HG03135 (cell line): ENCODE data around the gene ARID1B.
"Not testable (repeated sequence)": the region's sequence is repeated elsewhere in the genome, so short reads cannot be mapped to it uniquely, and the experiment has no call there.

Experiments
- ATAC-seq: cut with Tn5 transposase; IDR thresholded peaks from one replicate; pipeline ENCODE4 v1.9.1; 2021; ENCODE audit warnings: mild to moderate bottlenecking, moderate library complexity; ENCODE audit not compliant: unreplicated experiment

ARID1B gene

DNA sequence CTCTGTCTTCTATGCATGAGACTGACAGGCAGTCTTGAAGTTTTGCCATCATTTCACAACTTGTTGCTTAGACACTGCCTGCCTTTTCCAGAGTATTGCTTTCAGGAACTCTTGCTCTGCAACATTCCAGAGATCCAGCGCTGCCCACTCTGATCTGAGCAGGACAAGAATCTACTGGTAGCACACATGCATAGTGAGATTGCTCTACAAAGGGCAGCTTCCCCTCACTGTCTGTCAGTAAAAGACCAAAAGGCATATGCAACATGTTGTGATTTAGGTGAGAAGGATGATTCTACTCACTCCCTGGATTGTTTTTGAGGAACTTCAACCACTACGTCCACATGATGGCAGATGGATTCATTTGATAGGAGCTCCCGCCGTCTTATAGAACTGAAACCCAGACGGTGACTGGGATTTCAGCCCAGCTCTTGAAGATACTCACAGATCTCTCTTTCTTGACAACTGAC lies 259.1 kb downstream of the ARID1B start:
- ATAC-seq = no peak

DNA sequence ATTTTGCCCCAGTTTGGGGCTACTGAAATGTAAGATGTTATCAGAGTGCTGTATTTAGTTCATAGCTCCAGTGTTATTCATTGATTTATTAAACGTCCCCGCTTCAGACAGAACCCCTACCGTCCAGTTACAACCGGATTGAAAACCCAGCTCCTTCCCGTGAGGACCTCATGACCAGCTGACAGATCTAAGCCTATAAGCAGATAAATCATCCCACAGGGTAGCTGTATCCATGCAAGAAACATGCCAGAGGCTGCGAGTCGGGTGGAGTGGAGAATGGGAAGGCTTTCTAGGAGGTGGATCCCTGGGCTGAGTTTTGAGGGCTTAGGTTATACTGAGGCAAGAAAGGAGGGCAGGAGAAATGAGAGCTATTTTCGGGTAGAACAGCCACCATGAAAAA lies 260.0 kb downstream of the ARID1B start:
- ATAC-seq = no peak

DNA sequence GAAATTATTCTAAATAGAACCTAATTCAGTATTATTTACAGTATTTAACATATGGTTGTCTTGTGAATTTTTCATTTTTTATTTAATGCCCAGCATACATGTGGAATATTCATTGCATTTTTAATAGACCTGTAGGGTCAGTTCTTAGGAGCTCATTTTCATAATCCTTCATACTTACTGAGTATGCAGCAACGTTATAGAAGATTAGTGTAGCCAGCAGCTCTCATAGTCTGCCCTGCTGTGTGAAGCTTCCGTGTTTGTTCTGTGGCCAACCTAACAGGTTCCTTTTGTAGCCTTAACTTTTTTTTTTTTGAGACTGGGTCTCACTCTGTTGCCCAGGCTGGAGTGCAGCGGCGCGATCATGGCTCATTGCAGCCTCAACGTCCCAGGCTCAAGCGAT lies 261.4 kb downstream of the ARID1B start:
- no peak for ATAC-seq

DNA sequence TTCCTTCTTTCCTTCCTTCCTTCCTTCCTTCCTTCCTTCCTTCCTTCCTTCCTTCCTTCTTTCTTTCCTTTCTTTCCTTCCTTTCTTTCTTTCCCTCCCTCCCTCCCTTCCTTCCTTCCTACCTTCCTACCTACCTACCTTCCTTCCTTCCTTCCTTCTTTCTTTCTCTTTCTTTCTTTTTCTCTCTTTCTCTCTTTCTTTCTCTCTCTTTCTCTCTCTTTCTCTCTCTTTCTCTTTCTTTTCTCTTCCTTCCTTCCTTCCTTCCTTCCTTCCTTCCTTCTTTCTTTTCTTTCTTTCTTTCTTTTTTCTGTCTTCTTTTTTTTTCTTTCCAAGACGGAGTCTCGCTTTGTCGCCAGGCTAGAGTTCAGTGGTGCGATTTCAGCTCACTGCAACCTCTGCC lies 262.5 kb downstream of the ARID1B start:
- not testable (repeated sequence) for ATAC-seq

DNA sequence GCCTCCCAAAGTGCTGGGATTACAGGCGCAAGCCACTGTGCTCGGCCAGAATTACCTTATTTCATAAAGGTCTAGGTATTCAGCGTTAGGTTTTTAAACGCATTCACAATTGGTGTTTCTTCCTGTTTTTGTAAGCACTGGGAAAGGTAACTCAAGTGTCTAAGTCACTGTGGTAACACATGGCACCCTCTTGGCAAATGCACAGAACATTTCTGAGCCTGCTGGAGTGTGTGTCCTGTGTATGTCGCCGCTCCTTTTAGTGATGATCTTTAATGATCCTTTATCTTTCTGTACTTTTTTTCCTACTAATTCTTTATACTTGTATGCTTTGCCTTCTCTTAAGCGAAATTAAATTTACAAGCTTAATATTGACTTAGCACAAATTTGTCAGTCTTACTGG lies 263.0 kb downstream of the ARID1B start:
- ATAC-seq = no peak

DNA sequence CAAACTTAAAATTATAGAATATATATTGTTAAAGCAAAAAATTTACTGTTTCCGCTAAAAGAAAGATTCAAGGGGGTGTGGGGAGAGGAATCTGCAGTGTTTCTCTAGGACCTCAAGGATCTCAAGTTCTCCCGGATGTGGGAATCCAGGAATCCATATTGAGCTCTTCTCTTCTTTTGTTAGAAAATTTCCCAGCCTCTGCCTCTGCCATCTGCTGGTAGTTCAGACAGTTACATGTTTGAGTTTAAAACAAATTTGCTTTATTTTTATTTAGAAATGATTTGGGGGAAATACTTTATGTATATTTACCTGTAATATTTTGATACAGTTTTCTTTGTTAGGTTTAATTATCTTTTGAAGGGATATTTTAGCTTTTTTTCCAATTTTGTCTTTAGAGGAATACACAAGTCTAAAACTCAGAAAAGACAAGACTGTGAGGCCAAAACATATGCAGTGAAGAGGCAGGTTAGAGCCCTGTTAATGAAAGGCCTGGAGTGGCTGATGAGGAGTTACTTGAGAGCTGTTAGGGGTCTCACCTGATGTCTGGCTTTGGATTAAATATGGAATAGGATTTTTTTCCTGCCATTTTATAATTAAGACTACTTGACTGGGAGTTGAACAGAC lies 268.8 kb downstream of the ARID1B start:
- ATAC-seq = no peak

DNA sequence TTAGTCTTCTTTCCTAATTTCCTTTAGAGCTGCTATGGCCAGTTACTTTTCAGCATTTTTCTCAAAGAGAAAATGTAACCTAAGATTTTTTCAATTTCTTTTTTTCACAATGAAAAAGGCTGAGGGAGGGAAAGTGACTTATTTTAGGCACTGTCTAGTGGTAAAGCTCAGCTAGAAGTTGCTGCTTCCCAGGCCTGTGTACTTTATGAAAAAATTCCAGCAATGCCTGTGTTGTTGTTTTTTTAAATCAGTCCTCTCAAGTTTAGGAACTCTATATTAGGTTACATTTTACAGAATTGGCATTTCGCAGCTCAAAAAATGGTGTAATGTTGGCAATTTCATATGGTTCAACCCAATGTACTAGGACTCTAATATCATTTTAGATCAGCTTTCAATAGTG lies 269.6 kb downstream of the ARID1B start:
- ATAC-seq = no peak

DNA sequence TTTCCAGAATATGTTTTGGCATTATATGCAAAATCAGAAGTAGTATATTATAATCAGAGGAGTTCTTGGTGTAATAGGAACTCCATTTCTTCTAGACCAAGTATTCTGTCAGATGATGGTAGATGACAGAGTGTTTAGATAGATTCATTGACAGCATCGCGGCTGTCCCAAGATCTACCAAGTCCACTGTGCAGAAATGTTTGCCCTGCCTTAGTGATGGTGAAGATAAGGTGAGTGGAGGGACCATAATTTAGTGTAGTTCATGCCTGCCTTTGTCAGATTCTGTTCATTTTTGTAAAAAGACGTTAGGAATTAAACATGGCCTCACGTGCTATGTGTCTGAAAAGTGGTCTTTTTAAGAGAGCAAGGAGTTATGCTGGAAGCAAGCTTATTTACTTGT lies 270.1 kb downstream of the ARID1B start:
- ATAC-seq = no peak

DNA sequence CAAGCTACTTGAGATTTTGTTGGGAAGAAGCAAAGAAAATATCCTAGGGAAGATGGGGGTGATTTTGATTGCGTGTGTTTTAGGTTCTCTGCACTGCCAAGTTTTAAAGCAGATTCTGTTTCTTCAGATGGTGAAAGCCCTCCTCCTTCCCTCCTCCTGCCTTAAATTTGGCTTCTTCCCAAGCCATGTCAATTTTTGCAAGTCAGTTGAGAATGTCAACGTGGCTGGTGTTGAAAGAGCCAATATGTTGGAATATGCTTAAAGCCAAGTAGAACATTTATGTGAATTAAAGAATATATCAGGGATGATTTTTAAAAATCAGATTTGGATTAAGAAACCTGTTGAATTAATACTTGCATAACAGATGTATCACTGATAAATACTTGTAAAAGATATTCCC lies 270.8 kb downstream of the ARID1B start:
- ATAC-seq = no peak

DNA sequence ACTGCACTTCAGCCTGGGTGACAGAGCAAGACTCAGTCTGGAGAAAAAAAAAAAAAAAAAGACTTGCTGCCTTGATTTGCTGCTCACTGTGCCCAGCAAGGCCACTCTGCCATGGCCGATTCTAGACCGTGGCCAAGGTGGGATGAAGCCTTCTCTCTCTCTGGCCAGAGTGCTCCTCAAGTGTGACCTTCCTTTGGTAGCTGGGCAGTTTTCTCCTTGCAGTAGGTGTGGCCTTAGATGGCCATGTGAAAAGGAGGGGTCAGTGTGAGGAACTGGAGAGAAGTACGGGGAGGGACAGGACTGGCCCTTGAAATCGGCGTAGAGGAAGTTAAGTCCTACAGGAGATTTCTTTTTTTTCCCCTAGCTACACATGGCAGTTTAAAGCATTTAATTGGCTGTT lies 272.0 kb downstream of the ARID1B start:
- no peak for ATAC-seq

DNA sequence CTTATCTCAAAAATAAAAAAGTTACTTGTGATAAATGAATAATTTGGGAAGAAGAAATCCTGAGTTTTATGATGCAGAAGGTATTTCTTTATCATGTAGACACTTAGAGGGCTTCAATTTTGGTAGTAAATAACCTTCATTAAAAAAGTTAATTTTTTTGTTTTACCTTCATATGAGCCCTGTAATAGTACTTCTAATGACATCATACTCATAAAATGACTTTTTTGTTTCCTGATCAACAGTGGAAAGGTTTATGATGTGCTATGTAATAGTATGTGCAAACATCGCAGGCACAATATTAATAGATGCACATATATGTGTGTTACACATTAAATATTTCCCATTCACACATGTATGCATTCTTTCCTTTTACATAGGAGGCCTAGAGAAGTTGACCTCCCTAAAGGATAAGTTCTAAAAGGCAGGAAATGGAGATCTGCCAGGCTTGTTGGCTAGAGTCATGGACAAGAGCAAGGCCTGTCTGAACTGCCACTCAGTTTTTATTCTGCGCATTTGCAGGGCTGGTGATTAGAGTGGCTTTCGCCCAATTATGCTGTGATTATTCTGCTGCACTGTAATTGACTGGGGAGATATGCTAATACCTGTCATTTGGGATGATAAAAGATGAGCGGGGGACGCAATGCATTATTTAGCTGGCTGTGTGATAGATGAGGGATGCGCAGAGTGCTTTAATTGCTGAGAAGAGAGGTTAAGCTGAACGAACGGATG lies 273.5 kb downstream of the ARID1B start:
- ATAC-seq = no peak

DNA sequence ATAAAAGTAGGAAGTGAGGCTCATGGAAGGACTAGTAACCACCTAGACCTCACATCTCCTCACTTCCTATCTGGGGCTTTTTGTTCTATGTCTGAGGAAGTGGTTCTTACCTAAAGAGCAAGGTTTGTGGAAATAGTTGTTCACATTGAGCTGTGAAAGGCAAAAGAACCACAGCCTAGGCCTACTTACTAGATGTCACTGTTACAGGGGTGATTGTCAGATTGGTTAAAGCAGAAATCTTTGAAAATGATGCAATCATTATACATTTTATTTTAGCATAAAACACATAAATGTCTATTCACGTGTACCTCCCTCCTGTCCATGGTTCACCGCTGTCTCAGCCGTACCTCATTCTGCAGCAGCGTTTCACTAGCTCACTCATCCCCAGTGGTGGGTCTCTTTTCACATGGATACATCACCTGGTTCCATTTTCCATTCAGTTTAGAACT lies 277.4 kb downstream of the ARID1B start:
- peak; percentile 78 for ATAC-seq

DNA sequence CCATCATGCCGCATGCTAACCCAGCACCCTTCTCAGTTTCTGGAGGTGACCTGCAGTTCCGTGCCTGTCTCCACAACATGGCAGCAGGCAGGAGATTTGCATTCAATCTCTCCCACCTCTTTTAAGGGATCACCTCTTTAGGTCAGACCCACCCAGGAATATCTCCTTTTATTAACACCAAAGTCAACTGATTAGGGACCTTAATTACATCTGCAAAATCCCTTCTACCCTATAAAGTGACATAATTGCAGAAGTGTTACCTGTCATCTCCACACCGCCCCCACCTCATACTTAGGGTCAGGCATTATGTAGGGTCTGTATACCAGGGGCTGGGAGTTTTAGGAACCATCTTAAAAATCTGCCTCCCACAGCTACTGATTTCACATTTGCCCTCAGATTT lies 278.7 kb downstream of the ARID1B start:
- ATAC-seq = no peak

DNA sequence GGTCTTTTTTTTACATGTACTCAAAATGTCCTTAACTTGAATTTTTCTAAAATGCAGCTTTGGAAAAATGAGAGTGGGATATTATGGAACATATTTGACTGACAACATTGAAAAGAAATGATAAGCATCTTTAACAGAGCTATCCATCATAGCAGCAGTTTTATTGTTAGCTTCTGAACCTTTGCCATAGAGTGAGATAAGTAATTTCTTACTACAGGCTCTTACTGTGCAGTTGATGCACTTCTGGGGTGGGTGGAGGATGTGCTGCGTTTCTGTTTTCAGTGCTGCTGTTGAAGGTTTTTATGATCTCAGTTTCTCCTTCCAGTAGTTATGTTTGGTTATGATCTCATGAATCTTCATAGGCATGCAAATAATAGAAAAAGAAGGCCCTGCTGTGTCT lies 279.1 kb downstream of the ARID1B start:
- ATAC-seq = no peak

DNA sequence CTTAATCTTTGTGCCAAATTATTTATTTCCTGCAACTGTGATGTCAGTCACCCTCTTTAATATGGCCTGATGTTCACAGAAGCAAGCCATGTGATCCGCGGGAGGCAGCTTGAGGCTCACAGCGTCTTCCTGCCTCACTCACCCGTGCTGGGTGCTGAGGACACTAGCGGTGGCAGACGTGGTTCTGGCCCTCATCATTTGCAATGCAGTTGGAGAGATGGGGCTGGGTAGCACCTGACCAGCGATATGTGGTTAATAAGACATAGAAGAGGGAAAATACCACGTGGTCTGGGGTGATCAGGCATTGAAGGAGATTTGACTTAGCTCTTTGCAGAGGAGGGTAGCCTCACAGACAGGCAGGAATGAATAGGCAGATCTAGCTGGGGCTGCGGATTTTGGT lies 281.4 kb downstream of the ARID1B start:
- no peak for ATAC-seq

DNA sequence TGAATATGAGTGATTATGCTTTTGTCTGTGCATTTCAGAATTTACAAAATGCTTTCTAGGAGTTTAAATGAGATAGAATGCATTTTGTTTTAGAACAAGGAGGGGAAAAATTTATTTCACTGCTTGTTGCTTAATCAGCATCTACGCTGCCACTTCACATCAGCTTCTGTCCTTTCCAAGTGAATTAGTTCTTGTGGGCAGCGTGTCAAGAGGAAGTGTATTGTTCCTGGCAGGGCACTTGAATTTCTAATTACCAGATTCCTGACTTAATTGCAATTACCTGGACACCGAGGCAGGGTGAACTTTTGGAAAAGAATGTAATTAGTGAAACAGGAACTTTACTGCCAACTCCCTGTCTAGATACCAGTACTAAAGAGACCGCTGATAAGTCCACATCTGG lies 282.6 kb downstream of the ARID1B start:
- no peak for ATAC-seq

DNA sequence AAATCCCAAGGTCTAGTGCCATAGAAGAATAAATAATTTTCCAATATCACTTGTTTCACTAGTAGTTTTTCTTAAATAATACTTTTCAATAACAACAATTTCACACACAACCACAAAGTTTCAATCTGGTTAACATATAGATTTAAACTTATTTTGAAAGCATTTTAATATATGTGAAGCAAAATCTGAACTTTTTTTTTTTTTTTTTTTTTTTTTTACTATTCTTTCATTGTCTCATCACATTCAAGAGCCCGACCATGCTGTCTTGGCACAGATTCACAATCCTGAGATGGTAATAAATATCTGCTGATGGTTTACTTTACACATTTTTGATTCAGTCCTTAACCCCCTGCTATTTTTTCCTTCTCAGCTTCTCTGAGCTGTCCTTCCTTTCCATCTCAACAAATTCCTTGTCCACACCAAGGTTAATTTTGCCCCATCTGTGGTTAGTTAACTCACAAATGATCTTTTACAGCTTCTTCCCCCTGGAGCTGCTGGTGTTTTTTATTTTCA lies 283.3 kb downstream of the ARID1B start:
- no peak for ATAC-seq

DNA sequence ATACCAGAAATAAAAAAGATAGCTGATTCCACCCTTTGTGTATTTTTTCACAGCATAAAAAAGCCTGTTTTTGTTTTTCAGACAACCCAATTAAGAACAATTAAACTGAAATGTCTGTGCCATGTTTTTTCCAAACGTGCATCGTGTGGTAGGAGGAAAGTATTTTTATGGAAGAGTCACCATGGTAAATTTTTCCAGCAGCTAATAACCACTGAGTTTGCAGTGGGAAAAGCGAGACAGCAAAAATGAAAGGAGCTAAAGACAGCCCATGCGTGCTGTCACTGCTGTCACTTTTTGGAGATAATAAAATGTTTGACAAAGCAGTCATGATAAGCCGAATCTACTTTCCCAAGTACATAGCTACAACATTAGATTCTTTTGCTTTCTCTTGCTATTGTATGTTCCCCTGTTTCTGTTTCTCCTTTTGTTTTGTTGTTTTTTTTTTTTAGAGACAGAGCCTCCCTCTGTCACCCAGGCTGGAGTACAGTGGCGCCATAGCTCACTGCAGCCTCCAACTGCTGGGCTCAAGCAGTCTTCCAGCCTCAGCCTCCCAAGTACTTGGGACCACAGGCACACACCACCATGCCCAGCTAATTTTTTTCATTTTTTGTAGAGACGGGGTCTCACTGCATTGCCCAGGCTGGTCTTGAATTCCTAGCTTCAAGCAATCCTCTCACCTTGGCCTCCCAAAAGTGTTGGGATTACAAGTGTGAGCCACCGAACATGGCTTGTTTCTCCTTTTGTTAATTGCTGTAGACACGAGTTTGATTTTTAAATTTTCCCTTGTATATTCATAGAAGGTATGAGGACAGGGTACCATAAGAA lies 284.8 kb downstream of the ARID1B start:
- ATAC-seq = no peak

DNA sequence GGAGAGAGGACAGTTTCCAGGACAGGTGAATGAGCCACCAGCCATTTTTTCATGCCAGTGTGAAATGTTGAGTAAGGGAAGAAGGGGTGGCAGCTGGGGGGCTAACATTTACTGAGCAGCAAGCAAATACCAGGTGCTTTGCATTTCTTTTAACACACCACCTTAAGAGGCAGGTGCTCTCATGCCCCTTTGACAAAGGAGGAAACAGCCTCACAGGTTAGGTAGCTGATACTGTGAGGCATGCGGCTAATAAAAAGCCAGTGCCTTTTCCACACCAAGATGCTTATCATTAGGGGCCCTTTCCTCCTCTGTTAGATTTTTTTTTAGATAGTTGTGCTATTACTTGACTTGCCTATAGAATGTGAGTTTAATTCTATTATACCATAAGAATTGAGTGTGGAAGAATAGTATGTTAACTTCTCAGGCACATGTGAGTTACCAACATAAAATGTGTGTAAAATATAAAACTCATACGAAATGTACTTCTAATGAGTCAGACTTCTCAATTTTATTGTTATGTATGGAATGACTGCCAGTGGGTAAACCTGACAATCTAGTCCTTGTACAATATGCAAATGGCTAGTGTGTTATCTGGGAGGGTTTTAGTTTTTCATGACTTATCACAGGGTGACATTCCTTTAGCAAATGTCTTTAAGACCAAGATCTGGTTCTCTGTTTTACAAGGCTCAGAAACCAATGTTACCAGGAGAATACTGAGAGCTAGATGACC lies 286.2 kb downstream of the ARID1B start:
- ATAC-seq = no peak

DNA sequence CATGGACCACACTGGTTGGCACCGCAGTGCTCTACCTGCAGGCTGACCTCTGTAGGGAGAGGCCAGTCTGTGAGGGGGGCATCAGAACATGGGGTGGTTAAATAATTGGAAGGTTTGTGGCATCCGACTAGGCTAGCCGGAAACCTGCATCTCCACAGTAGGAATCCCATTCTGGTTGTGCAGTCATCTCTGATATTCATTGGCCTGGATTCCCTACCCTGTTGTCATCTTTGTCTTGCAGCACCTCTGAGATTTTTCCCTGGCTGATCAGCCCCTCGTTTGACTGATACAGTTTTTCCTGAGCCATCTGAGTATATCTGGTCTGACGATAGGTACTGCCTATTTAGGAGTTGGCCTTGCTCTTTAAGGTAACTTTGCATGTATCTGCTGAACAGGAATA lies 286.7 kb downstream of the ARID1B start:
- ATAC-seq = no peak

DNA sequence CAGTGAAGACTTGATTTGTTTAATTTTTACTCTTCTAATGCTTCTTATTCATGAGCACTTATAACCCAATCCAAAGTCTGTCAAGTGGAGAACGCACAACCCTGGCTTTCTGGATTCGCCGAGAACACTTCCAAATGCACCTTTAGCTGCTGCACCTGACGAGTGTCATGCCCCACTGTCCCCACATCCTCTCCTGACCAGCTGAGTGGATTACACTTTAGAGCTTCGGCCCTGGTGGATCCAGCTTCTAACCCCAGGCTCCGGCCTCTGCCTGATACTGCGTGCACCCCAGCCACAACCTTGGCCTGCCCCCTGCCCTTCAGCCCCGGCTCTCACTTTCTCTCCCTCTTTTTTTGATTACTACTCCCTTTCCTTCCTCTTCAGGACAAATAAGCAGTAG lies 287.3 kb downstream of the ARID1B start:
- no peak for ATAC-seq
